Uterus (tissue), 4 donors: ENCODE data around the gene MBP. TPM values are rescaled to one million over a fixed set of nuclear protein-coding genes. Genes with fewer than 3 reads are reported as not detected.

Experiments used
- DNase-seq, 2 donors: peaks; one replicate each; pipeline ENCODE4 v3.0.0-alpha.2; 2019 to 2020
- H3K27ac ChIP-seq, 2 donors: fragments of 200-600 bp; sonication (generic); 1 replicate in 1 of 2; 2 replicates in 1 of 2; pipeline ENCODE4 v1.5.1; 2016 to 2018
- H3K27me3 ChIP-seq, 2 donors: fragments of 200-600 bp; sonication (generic); one replicate each; pipeline ENCODE4 v1.5.1; 2018 to 2019; ENCODE audit warnings: control low read depth in 1 of 2
- H3K36me3 ChIP-seq, 2 donors: fragments of 200-600 bp; sonication (generic); one replicate each; pipeline ENCODE4 v1.5.1; 2019; ENCODE audit warnings: control low read depth in 1 of 2
- H3K4me1 ChIP-seq, 2 donors: fragments of 200-600 bp; sonication (generic); one replicate each; pipeline ENCODE4 v1.5.1; 2018 to 2019; ENCODE audit warnings: control low read depth in 1 of 2
- H3K4me3 ChIP-seq, 2 donors: fragments of 200-600 bp; sonication (generic); 1 replicate in 1 of 2; 2 replicates in 1 of 2; pipeline ENCODE4 v1.5.1; 2018 to 2019; ENCODE audit warnings: mild to moderate bottlenecking in 1 of 2
- H3K9me3 ChIP-seq, 2 donors: fragments of 200-600 bp; sonication (generic); one replicate each; pipeline ENCODE4 v1.5.1; 2019; ENCODE audit warnings: control low read depth in 1 of 2
- CTCF ChIP-seq, 4 experiments: fragments of 200-600 bp in 2 of 4; fragments of 450-650 bp in 2 of 4; sonication (generic) in 2 of 4; IDR thresholded peaks; one replicate each; pipeline ENCODE4 v1.5.1; 2016 to 2019; ENCODE audit warnings: antibody characterized with exemption in 4 of 4, mild to moderate bottlenecking in 2 of 4, moderate library complexity in 1 of 4
- POLR2A ChIP-seq, 2 donors: fragments of 450-650 bp; IDR thresholded peaks; one replicate each; pipeline ENCODE4 v1.6.1; 2016; ENCODE audit warnings: antibody characterized with exemption in 2 of 2, mild to moderate bottlenecking in 1 of 2, moderate library complexity in 1 of 2
- intact Hi-C: fragments of 100-400 bp; cut with DNase I; formaldehyde crosslinking; loops from one replicate; pipeline ENCODE4 v1.15.1; 2023; ENCODE audit warnings: low total_unique reads
- total RNA-seq, 4 donors: library from RNA; depleted of rRNA in 3 of 4; stranded (reverse); fragments of >200 nt in 3 of 4; gene quantifications; one replicate each; pipeline versions ENCODE4 v1.1.0 to v1.2.4, GENCODE V29; 2014 to 2023
- donor health status: DM: yes; HTN: yes; CAD: no.

The MBP gene
- total RNA-seq, 4 donors from 2014 or later: 12.1 to 52.2 (median 19.8) TPM

DNA sequence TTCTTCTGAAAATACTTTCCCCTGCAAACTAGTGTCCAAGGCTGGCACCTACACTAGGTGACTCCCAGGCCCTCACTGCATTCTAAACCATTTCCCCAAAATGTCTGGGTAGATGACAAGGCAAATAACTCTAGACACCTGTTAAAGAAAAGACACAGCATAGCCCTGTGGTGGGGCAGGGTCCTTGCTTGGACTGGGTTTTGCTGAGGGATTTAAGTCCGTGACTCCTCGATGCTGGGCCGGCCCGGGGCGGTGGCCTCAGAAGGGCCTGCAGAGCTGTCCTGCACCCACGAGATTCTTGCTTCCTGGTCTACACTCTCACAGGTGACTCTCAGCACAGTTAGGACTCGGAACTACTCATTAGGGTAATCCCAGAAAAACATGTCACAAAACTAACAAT is 55.2 kb downstream of the MBP start:
- intact Hi-C loops: no loop called here
- Histone ChIP-seq H3K4me3 (no peak overlapping the region), H3K4me1 (peaks cover 0 to 2% of the 10 kb centered on the region in 2 donors), H3K36me3 (no peaks in the 10 kb centered on the region), H3K9me3 (no peaks in the 10 kb centered on the region), H3K27me3 (no peaks in the 10 kb centered on the region), H3K27ac (peak overlapping the region; percentile 54 to 67)
- DNase-seq: no peak
- TF ChIP-seq POLR2A (IDR thresholded peaks at IDR 0.05) (no peak), CTCF (IDR thresholded peaks at IDR 0.05) (no peak)

DNA sequence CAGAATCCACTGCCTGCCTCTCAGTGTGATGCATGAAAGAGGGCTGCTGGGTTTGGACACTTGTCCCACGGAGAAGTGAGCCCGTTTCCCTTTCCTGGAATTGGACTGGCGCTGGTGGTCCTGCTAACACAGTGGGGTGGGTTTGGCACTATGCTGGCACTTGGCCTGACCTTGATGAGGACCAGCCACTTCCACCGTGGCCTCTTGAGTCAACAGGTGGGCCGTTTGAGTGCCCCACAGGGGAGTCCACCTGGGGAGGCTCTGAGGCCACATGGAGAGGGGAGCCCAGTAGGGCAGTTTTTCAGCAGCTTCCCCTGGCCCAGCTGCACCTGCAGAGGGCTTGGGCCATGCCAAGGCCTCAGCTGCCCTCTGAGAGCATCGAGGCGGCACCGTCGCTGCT is 56.5 kb downstream of the MBP start:
- TF ChIP-seq POLR2A (IDR thresholded peaks at IDR 0.05): no peak
- no peak for TF ChIP-seq CTCF (IDR thresholded peaks at IDR 0.05)
- intact Hi-C loops: no loop called here

GRCh38 chr18:77074431-77074830 is 58.2 kb downstream of the MBP start:
- Histone ChIP-seq H3K36me3 (no peaks in the 10 kb centered on the region), H3K27me3 (no peaks in the 10 kb centered on the region), H3K27ac (peak overlapping the region in 1 of 2 donors; percentile 81), H3K9me3 (no peaks in the 10 kb centered on the region), H3K4me1 (peaks cover 0 to 5% of the 10 kb centered on the region in 2 donors), H3K4me3 (no peak overlapping the region)
- intact Hi-C loops: no loop called here
- no peak for TF ChIP-seq CTCF (IDR thresholded peaks at IDR 0.05)
- TF ChIP-seq POLR2A (IDR thresholded peaks at IDR 0.05): no peak
- peak in 1 of 2 donors; percentile 21 for DNase-seq

More for the DNA sequence above, 56.5 kb downstream of the MBP start:
- H3K4me3 ChIP-seq: no peak overlapping the region
- no peak overlapping the region for H3K27ac ChIP-seq
- no peak for DNase-seq
- no peaks in the 10 kb centered on the region for H3K27me3 ChIP-seq
- no peaks in the 10 kb centered on the region for H3K9me3 ChIP-seq
- no peaks in the 10 kb centered on the region for H3K36me3 ChIP-seq
- peaks cover 0 to 5% of the 10 kb centered on the region in 2 donors for H3K4me1 ChIP-seq

DNA sequence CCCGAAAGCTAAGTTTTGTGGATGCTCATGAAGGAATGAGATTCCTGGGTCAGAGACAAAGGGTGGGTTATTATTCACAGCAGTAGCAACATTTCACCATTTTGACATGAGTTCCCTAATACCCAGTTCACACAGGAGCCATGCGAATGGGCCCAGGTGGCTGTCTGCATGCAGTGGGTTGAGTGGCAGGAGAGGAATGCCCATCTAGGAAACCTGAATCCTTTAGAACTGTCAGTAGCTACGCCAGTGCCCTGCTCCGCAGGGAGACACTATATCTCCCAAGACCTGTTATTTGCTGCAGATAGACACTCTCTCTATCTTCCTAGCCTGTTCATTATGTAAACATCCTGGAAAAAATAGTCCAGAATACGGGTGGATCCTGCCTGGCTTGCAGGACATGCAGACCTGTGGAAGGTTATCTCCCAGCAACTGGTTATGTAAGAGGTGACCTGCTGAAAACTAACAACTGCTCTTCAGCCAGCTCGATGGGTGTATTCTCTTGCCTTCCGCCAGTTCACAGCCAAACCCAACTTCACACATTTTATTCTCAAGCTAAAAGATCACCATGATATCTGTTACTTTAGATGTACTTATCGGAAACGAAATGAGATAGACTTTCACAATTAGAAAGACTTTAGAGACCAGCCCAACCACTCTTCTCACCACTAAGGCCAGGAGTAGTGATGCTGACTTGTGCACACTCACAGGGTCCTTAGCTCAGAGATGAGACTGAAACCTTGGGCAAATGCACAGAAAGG is 59.1 kb downstream of the MBP start:
- H3K27ac ChIP-seq: peak overlapping the region; percentile 67 to 81

More for the DNA sequence above, 59.1 kb downstream of the MBP start:
- no peak for DNase-seq
- Histone ChIP-seq H3K9me3 (no peaks in the 10 kb centered on the region), H3K4me3 (no peak overlapping the region), H3K27me3 (no peaks in the 10 kb centered on the region), H3K4me1 (peaks cover 0 to 5% of the 10 kb centered on the region in 2 donors), H3K36me3 (no peaks in the 10 kb centered on the region)
- TF ChIP-seq POLR2A (IDR thresholded peaks at IDR 0.05) (no peak), CTCF (IDR thresholded peaks at IDR 0.05) (no peak)
- intact Hi-C loops: no loop called here
